ENCODE measurements around the gene SKIL.

The SKIL gene

DNA sequence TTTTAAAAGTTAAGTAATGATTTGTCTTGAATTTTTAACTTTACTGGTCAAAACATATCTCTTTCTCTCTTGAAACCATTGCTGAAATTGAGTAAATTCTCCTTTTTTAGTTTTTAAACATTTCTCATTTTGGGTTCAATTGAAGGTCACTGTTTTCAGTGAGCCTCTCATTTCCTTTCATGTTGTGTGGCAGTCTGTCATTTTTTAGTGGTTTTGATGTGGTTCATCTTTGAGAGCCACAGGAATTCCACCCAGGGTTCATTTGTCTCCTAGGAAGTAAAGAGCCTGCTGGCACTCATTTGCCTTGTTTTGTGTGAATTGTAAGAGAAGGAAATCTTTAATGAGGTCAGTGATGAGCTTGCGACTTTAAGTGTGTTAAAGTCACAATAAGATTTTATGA is 71.5 kb downstream of the SKIL start:
- DNase-seq (ENCODE audit: low spot score) = no peak

GRCh38 chr3:170431054-170431453 is 73.5 kb downstream of the SKIL start:
- no peak for DNase-seq (ENCODE audit: low spot score)
- no peak for TF ChIP-seq CTCF (IDR thresholded peaks at IDR 0.05; ENCODE audit: extremely low read depth, missing control alignments)

More for the DNA sequence above, 71.5 kb downstream of the SKIL start:
- no peak for TF ChIP-seq CTCF (IDR thresholded peaks at IDR 0.05; ENCODE audit: extremely low read depth, missing control alignments)

DNA sequence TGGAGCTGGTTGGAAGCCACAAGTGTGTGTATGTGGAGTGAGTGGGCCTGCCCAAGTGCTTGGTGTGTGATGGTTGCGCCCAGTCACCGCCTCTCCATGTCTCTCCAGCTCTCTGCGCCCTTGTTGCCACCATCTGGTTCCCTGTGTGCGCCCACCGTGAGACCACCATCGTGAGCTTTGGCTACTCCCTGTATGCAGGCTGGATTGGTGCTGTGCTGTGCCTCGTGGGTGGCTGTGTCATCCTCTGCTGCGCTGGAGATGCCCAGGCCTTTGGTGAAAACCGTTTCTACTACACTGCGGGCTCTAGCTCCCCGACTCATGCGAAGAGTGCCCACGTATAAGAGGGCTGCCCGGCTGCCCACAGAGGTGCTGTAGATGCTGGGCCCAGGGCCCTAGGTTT is 74.9 kb downstream of the SKIL start:
- no peak for TF ChIP-seq CTCF (IDR thresholded peaks at IDR 0.05; ENCODE audit: extremely low read depth, missing control alignments)
- DNase-seq (ENCODE audit: low spot score) = no peak

- TF ChIP-seq CTCF (IDR thresholded peaks at IDR 0.05; ENCODE audit: extremely low read depth, missing control alignments) = no peak
- no peak for DNase-seq (ENCODE audit: low spot score)
Observed at GRCh38 chr3:170436697-170437096, 79.2 kb downstream of the SKIL start.

DNA sequence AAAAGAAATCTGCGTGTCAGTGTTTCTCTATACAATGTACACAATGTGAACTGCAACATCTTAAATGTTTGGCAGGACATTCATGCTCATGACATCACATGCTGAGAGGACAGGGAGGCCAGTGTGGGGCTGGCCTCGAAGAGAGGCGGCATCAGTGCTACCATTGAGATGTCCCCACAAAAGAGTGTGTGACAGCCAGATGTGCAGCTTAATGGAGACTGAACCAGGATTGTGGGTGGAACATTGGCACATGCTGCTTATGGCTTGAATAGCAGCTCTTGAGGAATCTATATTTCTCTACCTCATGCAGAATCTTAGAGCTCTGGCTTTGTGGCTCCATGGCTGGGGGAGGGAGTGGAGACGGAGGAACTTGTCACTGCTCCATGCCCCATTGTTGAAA is 79.7 kb downstream of the SKIL start:
- no peak for TF ChIP-seq CTCF (IDR thresholded peaks at IDR 0.05; ENCODE audit: extremely low read depth, missing control alignments)
- DNase-seq (ENCODE audit: low spot score) = no peak

GRCh38 chr3:170437696-170438407 is 80.3 kb downstream of the SKIL start:
- TF ChIP-seq CTCF (IDR thresholded peaks at IDR 0.05; ENCODE audit: extremely low read depth, missing control alignments) = no peak

DNA sequence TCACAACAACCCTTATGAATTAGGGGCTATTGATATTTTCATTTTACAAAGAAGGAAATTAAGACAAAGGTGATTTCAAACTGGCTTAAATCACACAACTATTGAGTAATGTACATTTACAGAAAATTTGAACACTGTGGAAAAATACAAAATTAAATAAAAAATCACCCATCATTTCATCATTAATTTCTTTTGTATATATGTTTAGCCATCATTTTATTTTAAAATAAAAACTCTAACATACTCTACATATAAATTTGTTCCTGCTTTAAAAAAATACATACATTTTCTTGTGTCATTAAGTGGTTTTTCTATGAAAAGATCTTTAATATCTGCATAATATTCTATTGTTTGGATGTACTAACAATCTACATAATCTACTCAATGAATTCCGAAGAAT is 81.3 kb downstream of the SKIL start:
- no peak for DNase-seq (ENCODE audit: low spot score)
- TF ChIP-seq CTCF (IDR thresholded peaks at IDR 0.05; ENCODE audit: extremely low read depth, missing control alignments) = no peak

More at GRCh38 chr3:170437696-170438407, 80.3 kb downstream of the SKIL start:
- DNase-seq (ENCODE audit: low spot score) = no peak

Measured in GM20000 (cell line).